Measurements from ENCODE around the gene HBP1. TPM values are rescaled to one million over a fixed set of nuclear protein-coding genes. Genes with fewer than 3 reads are reported as not detected.
A peak's percentile ranks its signal among the peaks of the same experiment; 100 is the strongest.

Gene HBP1
- total RNA-seq, 4 donors from 2014 or later: 70.6 to 172 (median 143) TPM

GRCh38 chr7:107145067-107145838 lies 23.6 kb upstream of the HBP1 start:
- H3K9me3 ChIP-seq: no peaks in the 10 kb centered on the region
- no peaks in the 10 kb centered on the region for H3K27me3 ChIP-seq
- no peak overlapping the region for H3K27ac ChIP-seq
- DNase-seq (no peak), ATAC-seq (no peak)
- no peak overlapping the region for H3K4me3 ChIP-seq
- H3K36me3 ChIP-seq: no peaks in the 10 kb centered on the region
- no peak for TF ChIP-seq POLR2A (IDR thresholded peaks at IDR 0.05)
- TF ChIP-seq, protein P1, sequence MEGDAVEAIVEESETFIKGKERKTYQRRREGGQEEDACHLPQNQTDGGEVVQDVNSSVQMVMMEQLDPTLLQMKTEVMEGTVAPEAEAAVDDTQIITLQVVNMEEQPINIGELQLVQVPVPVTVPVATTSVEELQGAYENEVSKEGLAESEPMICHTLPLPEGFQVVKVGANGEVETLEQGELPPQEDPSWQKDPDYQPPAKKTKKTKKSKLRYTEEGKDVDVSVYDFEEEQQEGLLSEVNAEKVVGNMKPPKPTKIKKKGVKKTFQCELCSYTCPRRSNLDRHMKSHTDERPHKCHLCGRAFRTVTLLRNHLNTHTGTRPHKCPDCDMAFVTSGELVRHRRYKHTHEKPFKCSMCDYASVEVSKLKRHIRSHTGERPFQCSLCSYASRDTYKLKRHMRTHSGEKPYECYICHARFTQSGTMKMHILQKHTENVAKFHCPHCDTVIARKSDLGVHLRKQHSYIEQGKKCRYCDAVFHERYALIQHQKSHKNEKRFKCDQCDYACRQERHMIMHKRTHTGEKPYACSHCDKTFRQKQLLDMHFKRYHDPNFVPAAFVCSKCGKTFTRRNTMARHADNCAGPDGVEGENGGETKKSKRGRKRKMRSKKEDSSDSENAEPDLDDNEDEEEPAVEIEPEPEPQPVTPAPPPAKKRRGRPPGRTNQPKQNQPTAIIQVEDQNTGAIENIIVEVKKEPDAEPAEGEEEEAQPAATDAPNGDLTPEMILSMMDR (IDR thresholded peaks at IDR 0.05 in 4 of 5, conservative IDR thresholded peaks at IDR 0.05 in 1 of 5): no peak
- intact Hi-C loops (cut with DNase I; ENCODE audit: low total_unique reads) (no loop called here), in situ Hi-C loops (cut with MboI; ENCODE audit: low sequenced_read_pairs in 4 of 4) (loop anchor here (5.0 to 25.0 kb wide), 4 partner anchors 208 to 483 kb away; partner anchors contain the start of gene CCDC71L (in 1 of the 4))
- H3K4me1 ChIP-seq: peaks cover 3 to 6% of the 10 kb centered on the region in 2 donors

- Histone ChIP-seq H3K4me1 (peaks cover 3 to 6% of the 10 kb centered on the region in 2 donors), H3K4me3 (peak overlapping the region in 1 of 4 donors; percentile 2), H3K27me3 (no peaks in the 10 kb centered on the region), H3K27ac (peak overlapping the region in 1 of 4 donors; percentile 4), H3K36me3 (no peaks in the 10 kb centered on the region), H3K9me3 (no peaks in the 10 kb centered on the region)
- peak; percentile 75 to 77 for ATAC-seq
- intact Hi-C loops (cut with DNase I; ENCODE audit: low total_unique reads): loop anchor here (1.0 kb wide), 1 partner anchor 20 kb away; no protein-coding TSS in a partner anchor
- peak in 1 of 2 donors; percentile 17 for DNase-seq
- in situ Hi-C loops (cut with MboI; ENCODE audit: low sequenced_read_pairs in 4 of 4): loop anchor here (5.0 to 25.0 kb wide), 4 partner anchors 210 to 485 kb away; partner anchors contain the start of gene CCDC71L (in 1 of the 4)
- TF ChIP-seq, protein P1 (IDR thresholded peaks at IDR 0.05 in 4 of 5, conservative IDR thresholded peaks at IDR 0.05 in 1 of 5): peak; percentile 27 to 73 (median 52)
- no peak for TF ChIP-seq POLR2A (IDR thresholded peaks at IDR 0.05)
Measured at GRCh38 chr7:107147464-107148393, 21.1 kb upstream of the HBP1 start.

GRCh38 chr7:107148721-107149120 lies 20.1 kb upstream of the HBP1 start:
- peaks cover 3 to 6% of the 10 kb centered on the region in 2 donors for H3K4me1 ChIP-seq
- DNase-seq: no peak
- H3K4me3 ChIP-seq: no peak overlapping the region
- no peak for TF ChIP-seq POLR2A (IDR thresholded peaks at IDR 0.05)
- TF ChIP-seq, protein P1 (IDR thresholded peaks at IDR 0.05 in 4 of 5, conservative IDR thresholded peaks at IDR 0.05 in 1 of 5): no peak
- no peak overlapping the region for H3K27ac ChIP-seq
- no peaks in the 10 kb centered on the region for H3K36me3 ChIP-seq
- in situ Hi-C loops (cut with MboI; ENCODE audit: low sequenced_read_pairs in 4 of 4) (loop anchor here (5.0 to 25.0 kb wide), 4 partner anchors 211 to 486 kb away; partner anchors contain the start of gene CCDC71L (in 1 of the 4)), intact Hi-C loops (cut with DNase I; ENCODE audit: low total_unique reads) (loop anchor here (1.0 kb wide), 1 partner anchor 19 kb away; no protein-coding TSS in a partner anchor)
- ATAC-seq: no peak
- H3K27me3 ChIP-seq: no peaks in the 10 kb centered on the region
- H3K9me3 ChIP-seq: no peaks in the 10 kb centered on the region

DNA sequence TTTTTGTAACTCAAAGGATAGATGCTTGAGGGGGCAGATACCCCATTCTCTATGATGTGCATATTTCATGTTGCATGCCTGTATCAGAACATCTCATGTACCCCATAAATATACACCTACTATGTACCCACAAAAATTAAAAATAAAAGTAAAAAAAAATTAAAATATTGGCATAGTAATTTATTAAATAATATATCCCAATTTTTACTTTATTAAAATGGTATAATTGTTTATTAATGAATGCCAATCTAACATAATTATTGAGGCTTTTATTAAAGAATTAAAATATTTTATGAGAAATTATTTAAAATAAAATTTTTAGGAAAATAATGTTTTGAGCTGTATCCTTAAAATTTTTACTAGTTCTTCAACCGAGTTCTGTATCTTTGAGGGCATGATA lies 18.9 kb upstream of the HBP1 start:
- in situ Hi-C loops (cut with MboI; ENCODE audit: low sequenced_read_pairs in 4 of 4) (loop anchor here (5.0 to 25.0 kb wide), 7 partner anchors 205 to 863 kb away; partner anchors contain the start of genes CCDC71L (in 2 of the 4), DLD (in 1 of the 4) and NAMPT (in 1 of the 4)), intact Hi-C loops (cut with DNase I; ENCODE audit: low total_unique reads) (loop anchor here (2.0 to 5.0 kb wide), 3 partner anchors 203 to 973 kb away; no protein-coding TSS in a partner anchor)
- no peak overlapping the region for H3K27ac ChIP-seq
- ATAC-seq (no peak), DNase-seq (no peak)
- no peaks in the 10 kb centered on the region for H3K9me3 ChIP-seq
- peaks cover 3 to 6% of the 10 kb centered on the region in 2 donors for H3K4me1 ChIP-seq
- TF ChIP-seq POLR2A (IDR thresholded peaks at IDR 0.05): no peak
- TF ChIP-seq, protein P1 (IDR thresholded peaks at IDR 0.05 in 4 of 5, conservative IDR thresholded peaks at IDR 0.05 in 1 of 5): no peak
- H3K4me3 ChIP-seq: no peak overlapping the region
- no peaks in the 10 kb centered on the region for H3K36me3 ChIP-seq
- no peaks in the 10 kb centered on the region for H3K27me3 ChIP-seq
